Epithelial cell of esophagus (primary cell): ENCODE results near the gene CEP152.
A peak's percentile ranks its signal among the peaks of the same experiment; 100 is the strongest.

Source experiments
- DNase-seq: peaks from one replicate; pipeline ENCODE4 v3.0.0; 2010; ENCODE audit warnings: low read depth
- H3K4me3 ChIP-seq: 2 replicates; pipeline ENCODE4 v1.5.1; 2011; ENCODE audit warnings: mild to moderate bottlenecking, low read length, control low read depth
- TF ChIP-seq, protein P1 (sequence below): IDR thresholded peaks from 2 replicates; pipeline ENCODE4 v1.5.1; 2011; ENCODE audit warnings: low read depth, mild to moderate bottlenecking, low read length, control low read depth, inconsistent platforms; ENCODE audit not compliant: insufficient read depth; ENCODE audit errors: missing control alignments

The CEP152 gene

GRCh38 chr15:48695827-48696573, 114.9 kb downstream of the CEP152 start:
- no peak overlapping the region for H3K4me3 ChIP-seq
- TF ChIP-seq, protein P1, sequence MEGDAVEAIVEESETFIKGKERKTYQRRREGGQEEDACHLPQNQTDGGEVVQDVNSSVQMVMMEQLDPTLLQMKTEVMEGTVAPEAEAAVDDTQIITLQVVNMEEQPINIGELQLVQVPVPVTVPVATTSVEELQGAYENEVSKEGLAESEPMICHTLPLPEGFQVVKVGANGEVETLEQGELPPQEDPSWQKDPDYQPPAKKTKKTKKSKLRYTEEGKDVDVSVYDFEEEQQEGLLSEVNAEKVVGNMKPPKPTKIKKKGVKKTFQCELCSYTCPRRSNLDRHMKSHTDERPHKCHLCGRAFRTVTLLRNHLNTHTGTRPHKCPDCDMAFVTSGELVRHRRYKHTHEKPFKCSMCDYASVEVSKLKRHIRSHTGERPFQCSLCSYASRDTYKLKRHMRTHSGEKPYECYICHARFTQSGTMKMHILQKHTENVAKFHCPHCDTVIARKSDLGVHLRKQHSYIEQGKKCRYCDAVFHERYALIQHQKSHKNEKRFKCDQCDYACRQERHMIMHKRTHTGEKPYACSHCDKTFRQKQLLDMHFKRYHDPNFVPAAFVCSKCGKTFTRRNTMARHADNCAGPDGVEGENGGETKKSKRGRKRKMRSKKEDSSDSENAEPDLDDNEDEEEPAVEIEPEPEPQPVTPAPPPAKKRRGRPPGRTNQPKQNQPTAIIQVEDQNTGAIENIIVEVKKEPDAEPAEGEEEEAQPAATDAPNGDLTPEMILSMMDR = no peak
- no peak for DNase-seq

DNA sequence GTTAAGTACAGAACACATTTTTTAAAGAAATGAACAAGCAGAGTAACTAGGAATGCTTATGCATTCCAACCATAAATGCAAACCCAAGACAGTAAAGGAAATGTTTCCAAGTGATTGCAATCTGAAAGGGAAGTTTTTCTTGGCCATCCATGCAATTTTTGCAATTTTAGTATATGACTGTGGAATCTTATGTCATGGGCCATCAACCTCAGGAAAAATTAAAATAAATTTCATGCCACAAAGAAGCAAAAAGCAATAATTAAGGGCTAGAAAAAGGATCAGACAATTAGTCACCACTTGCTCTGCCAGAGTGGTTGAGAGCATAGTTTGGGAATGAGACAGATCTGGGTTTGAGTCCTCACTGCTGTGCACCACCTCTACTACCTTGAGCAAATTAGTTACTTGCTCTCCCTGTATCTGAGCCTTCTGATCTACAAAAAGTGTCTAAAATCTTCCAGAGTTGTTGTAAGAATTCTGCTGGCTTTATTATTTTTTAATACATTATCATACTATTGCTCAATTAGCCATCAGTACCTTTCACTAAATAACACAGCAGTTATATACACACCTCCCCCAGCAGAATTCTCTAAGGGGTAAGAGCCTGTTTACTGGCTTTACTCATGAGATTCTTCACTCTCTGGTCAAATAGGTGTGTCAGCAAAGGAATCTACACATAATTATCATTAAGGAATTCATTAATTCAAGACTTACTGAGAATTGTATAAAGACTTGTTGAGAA, 115.6 kb downstream of the CEP152 start:
- TF ChIP-seq, protein P1 = no peak
- peak; percentile 78 for DNase-seq
- H3K4me3 ChIP-seq = no peak overlapping the region

DNA sequence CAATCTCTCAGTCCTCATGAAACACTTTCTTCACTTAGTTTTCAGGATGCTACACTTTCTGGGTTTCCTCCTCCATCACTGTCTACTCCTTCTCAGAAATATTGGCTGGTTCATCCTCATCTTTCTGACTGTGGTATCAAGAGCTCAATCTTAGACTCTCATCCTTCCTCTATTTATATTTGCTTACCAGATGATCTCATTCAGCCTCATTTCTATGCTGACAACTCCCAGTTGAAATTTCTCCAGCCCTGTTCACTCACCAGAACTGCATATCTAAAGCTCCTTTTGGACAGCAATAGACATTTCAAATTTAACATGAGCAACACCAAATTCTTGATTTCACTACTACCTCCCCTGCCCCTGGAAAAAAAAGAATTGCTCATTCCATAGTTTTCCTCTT, 117.4 kb downstream of the CEP152 start:
- DNase-seq = peak; percentile 25

GRCh38 chr15:48688493-48688892, 122.4 kb downstream of the CEP152 start:
- DNase-seq = no peak
- TF ChIP-seq, protein P1 = no peak
- no peak overlapping the region for H3K4me3 ChIP-seq

More for the DNA sequence above, 117.4 kb downstream of the CEP152 start:
- TF ChIP-seq, protein P1 = no peak
- H3K4me3 ChIP-seq = no peak overlapping the region
